ENCODE measurements around the gene RPS18.
"Not testable (repeated sequence)": the region's sequence is repeated elsewhere in the genome, so short reads cannot be mapped to it uniquely, and the experiment has no call there.

Gene RPS18

GRCh38 chr6:33272275-33273128, 627 bp downstream of the RPS18 start:
- Histone ChIP-seq H3K4me1 (ENCODE audit: control insufficient read depth, low read length) (peaks cover 50% of the 10 kb centered on the region), H3K4me3 (ENCODE audit: low read length) (peak overlapping the region; percentile 93), H3K4me2 (ENCODE audit: low read length) (peak overlapping the region; percentile 99), H4K20me1 (ENCODE audit: control insufficient read depth, insufficient read depth, low read depth, low read length) (peaks cover 25% of the 10 kb centered on the region), H3F3A (ENCODE audit: control insufficient read depth, insufficient read depth) (peaks cover 53% of the 10 kb centered on the region), H3K79me2 (ENCODE audit: control insufficient read depth, low read length) (peaks cover 67% of the 10 kb centered on the region), H3K27me3 (ENCODE audit: control insufficient read depth, low read length) (no peaks in the 10 kb centered on the region), H3K9me2 (replicated peaks; ENCODE audit: control insufficient read depth, low read length) (no peaks in the 10 kb centered on the region), H3K27ac (ENCODE audit: low read depth, low read length) (peak overlapping the region; percentile 80), H3K36me3 (ENCODE audit: control insufficient read depth, low read length) (peaks cover 82% of the 10 kb centered on the region), H3K9me3 (ENCODE audit: control insufficient read depth, insufficient read depth, low read length) (no peaks in the 10 kb centered on the region)
- TF ChIP-seq CTCF (IDR thresholded peaks at IDR 0.05; ENCODE audit: low read depth, low read length, poor library complexity, severe bottlenecking), result no peak

GRCh38 chr6:33273129-33273923, 1.5 kb downstream of the RPS18 start:
- Histone ChIP-seq H3K4me2 (ENCODE audit: low read length) (peak overlapping the region; percentile 99), H3K27ac (ENCODE audit: low read depth, low read length) (peak overlapping the region; percentile 80), H4K20me1 (ENCODE audit: control insufficient read depth, insufficient read depth, low read depth, low read length) (peaks cover 25% of the 10 kb centered on the region), H3F3A (ENCODE audit: control insufficient read depth, insufficient read depth) (peaks cover 61% of the 10 kb centered on the region), H3K36me3 (ENCODE audit: control insufficient read depth, low read length) (peaks cover 82% of the 10 kb centered on the region), H3K9me2 (replicated peaks; ENCODE audit: control insufficient read depth, low read length) (no peaks in the 10 kb centered on the region), H3K4me3 (ENCODE audit: low read length) (peak overlapping the region; percentile 93), H3K79me2 (ENCODE audit: control insufficient read depth, low read length) (peaks cover 67% of the 10 kb centered on the region), H3K27me3 (ENCODE audit: control insufficient read depth, low read length) (no peaks in the 10 kb centered on the region), H3K9me3 (ENCODE audit: control insufficient read depth, insufficient read depth, low read length) (no peaks in the 10 kb centered on the region), H3K4me1 (ENCODE audit: control insufficient read depth, low read length) (peaks cover 58% of the 10 kb centered on the region)
- TF ChIP-seq EZH2phosphoT487 (IDR thresholded peaks at IDR 0.05; ENCODE audit: borderline replicate concordance, low read length) (no peak), CTCF (IDR thresholded peaks at IDR 0.05; ENCODE audit: low read depth, low read length, poor library complexity, severe bottlenecking) (no peak)

GRCh38 chr6:33273924-33274902, 2.3 kb downstream of the RPS18 start:
- no peaks in the 10 kb centered on the region for H3K9me2 ChIP-seq (replicated peaks; ENCODE audit: control insufficient read depth, low read length)
- peaks cover 25% of the 10 kb centered on the region for H4K20me1 ChIP-seq (ENCODE audit: control insufficient read depth, insufficient read depth, low read depth, low read length)
- H3K4me3 ChIP-seq (ENCODE audit: low read length), result peak overlapping the region; percentile 93
- H3K4me2 ChIP-seq (ENCODE audit: low read length), result peak overlapping the region; percentile 99
- peaks cover 66% of the 10 kb centered on the region for H3K79me2 ChIP-seq (ENCODE audit: control insufficient read depth, low read length)
- H3K4me1 ChIP-seq (ENCODE audit: control insufficient read depth, low read length), result peaks cover 62% of the 10 kb centered on the region
- peak overlapping the region; percentile 80 for H3K27ac ChIP-seq (ENCODE audit: low read depth, low read length)
- H3K36me3 ChIP-seq (ENCODE audit: control insufficient read depth, low read length), result peaks cover 82% of the 10 kb centered on the region
- no peak for TF ChIP-seq CTCF (IDR thresholded peaks at IDR 0.05; ENCODE audit: low read depth, low read length, poor library complexity, severe bottlenecking)
- TF ChIP-seq EZH2phosphoT487 (IDR thresholded peaks at IDR 0.05; ENCODE audit: borderline replicate concordance, low read length), result no peak
- no peaks in the 10 kb centered on the region for H3K9me3 ChIP-seq (ENCODE audit: control insufficient read depth, insufficient read depth, low read length)
- no peaks in the 10 kb centered on the region for H3K27me3 ChIP-seq (ENCODE audit: control insufficient read depth, low read length)
- peaks cover 66% of the 10 kb centered on the region for H3F3A ChIP-seq (ENCODE audit: control insufficient read depth, insufficient read depth)

- H4K20me1 ChIP-seq (ENCODE audit: control insufficient read depth, insufficient read depth, low read depth, low read length), result peaks cover 25% of the 10 kb centered on the region
- H3K9me3 ChIP-seq (ENCODE audit: control insufficient read depth, insufficient read depth, low read length); H3K9me2 ChIP-seq (replicated peaks; ENCODE audit: control insufficient read depth, low read length); H3K27me3 ChIP-seq (ENCODE audit: control insufficient read depth, low read length): not testable (repeated sequence)
- H3F3A ChIP-seq (ENCODE audit: control insufficient read depth, insufficient read depth), result peaks cover 75% of the 10 kb centered on the region
- H3K4me3 ChIP-seq (ENCODE audit: low read length), result peak overlapping the region; percentile 93
- H3K79me2 ChIP-seq (ENCODE audit: control insufficient read depth, low read length), result peaks cover 49% of the 10 kb centered on the region
- peaks cover 93% of the 10 kb centered on the region for H3K36me3 ChIP-seq (ENCODE audit: control insufficient read depth, low read length)
- H3K4me2 ChIP-seq (ENCODE audit: low read length), result peak overlapping the region; percentile 99
- peak overlapping the region; percentile 80 for H3K27ac ChIP-seq (ENCODE audit: low read depth, low read length)
- H3K4me1 ChIP-seq (ENCODE audit: control insufficient read depth, low read length), result peaks cover 71% of the 10 kb centered on the region
Measured at GRCh38 chr6:33275795-33276580, 4.1 kb downstream of the RPS18 start.

All from DOHH2 (cell line).